ENCODE data around the gene OTUB2. TPM values are rescaled to one million over a fixed set of nuclear protein-coding genes. Genes with fewer than 3 reads are reported as not detected.

The OTUB2 gene
- total RNA-seq, 3 donors from 2014 or later, result 1.3 to 3.5 (median 1.4) TPM

DNA sequence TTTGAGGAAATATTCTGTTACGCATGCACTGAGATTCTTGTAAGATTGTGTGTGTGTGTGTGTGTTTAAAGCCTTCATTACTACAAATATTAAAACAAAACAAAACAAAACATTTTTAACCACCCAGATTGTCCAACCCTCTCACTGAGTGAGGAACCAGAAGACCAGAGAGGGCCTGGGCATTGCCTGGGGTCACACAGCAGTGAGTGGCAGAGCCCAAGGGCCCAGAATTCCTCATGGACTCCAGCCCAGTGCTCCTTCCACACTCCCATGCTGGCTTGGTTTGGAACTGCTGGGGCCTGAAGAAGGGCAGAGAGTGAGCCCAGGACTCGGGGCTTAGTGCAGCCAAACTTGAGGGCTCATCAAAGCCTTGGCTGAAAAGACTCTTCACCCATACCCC lies 1.6 kb upstream of the OTUB2 start:
- Histone ChIP-seq H3K36me3 (ENCODE audit: low read depth) (no peaks in the 10 kb centered on the region), H3K9me3 (no peaks in the 10 kb centered on the region), H3K4me3 (no peak overlapping the region), H3K4me1 (ENCODE audit: low read depth) (peaks cover 4% of the 10 kb centered on the region)
- no peak for ATAC-seq
- DNase-seq, result no peak
- TF ChIP-seq, protein P1, sequence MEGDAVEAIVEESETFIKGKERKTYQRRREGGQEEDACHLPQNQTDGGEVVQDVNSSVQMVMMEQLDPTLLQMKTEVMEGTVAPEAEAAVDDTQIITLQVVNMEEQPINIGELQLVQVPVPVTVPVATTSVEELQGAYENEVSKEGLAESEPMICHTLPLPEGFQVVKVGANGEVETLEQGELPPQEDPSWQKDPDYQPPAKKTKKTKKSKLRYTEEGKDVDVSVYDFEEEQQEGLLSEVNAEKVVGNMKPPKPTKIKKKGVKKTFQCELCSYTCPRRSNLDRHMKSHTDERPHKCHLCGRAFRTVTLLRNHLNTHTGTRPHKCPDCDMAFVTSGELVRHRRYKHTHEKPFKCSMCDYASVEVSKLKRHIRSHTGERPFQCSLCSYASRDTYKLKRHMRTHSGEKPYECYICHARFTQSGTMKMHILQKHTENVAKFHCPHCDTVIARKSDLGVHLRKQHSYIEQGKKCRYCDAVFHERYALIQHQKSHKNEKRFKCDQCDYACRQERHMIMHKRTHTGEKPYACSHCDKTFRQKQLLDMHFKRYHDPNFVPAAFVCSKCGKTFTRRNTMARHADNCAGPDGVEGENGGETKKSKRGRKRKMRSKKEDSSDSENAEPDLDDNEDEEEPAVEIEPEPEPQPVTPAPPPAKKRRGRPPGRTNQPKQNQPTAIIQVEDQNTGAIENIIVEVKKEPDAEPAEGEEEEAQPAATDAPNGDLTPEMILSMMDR (IDR thresholded peaks at IDR 0.05), result no peak
- intact Hi-C loops (cut with DNase I, micrococcal nuclease), result no loop called here

DNA sequence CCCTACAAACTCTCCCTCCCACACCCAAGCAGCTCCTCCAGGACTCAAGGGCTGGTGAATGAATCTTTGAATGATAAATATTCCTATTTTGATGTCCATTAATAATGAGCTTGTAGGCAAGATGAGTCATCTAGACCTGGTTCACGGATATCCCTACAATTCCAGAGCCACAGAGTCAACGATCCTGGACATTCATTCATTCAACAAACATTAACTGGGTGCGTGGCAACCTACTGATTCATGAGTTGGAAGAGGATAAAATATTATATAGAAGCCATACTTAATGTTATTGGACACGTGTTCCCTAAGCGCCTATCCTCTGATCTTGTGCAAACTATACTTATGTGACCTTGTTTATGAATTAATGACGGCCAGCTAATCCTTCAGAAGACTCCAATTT lies 420 bp upstream of the OTUB2 start:
- H3K4me1 ChIP-seq (ENCODE audit: low read depth), result peaks cover 4% of the 10 kb centered on the region
- H3K36me3 ChIP-seq (ENCODE audit: low read depth), result no peaks in the 10 kb centered on the region
- no peaks in the 10 kb centered on the region for H3K9me3 ChIP-seq
- intact Hi-C loops (cut with DNase I, micrococcal nuclease), result no loop called here
- TF ChIP-seq, protein P1 (IDR thresholded peaks at IDR 0.05), result no peak
- DNase-seq (no peak), ATAC-seq (no peak)
- peak overlapping the region; percentile 40 for H3K4me3 ChIP-seq

DNA sequence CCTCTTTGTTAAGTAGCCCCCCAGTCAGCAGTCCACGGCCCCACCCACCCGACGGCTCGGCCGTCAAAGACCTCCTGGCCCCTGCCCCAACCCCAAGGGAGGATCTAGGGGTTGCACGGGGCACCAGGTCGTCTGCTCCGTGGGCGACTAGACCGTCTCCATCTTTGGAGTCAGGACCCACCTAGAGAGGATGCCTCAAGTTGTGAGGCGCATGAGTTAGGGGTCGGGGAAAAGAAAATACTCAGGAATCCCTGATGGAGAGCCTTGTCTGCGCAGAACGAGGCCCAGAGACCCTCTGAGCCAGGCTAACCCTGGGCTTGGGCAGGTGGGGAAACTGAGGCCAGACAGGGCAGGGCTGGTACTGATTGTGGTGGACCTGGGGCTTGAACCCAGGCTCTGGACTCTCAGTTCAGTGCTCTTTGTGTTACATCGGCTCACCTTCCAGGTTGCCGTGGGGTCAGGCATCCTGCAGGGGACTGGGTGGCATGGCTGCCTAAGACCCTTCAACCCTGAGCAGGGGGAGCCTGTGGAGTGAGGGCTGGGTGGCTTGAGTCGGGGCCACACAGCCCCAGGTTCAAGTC lies 839 bp downstream of the OTUB2 start:
- ATAC-seq, result no peak
- intact Hi-C loops (cut with DNase I, micrococcal nuclease), result no loop called here

DNA sequence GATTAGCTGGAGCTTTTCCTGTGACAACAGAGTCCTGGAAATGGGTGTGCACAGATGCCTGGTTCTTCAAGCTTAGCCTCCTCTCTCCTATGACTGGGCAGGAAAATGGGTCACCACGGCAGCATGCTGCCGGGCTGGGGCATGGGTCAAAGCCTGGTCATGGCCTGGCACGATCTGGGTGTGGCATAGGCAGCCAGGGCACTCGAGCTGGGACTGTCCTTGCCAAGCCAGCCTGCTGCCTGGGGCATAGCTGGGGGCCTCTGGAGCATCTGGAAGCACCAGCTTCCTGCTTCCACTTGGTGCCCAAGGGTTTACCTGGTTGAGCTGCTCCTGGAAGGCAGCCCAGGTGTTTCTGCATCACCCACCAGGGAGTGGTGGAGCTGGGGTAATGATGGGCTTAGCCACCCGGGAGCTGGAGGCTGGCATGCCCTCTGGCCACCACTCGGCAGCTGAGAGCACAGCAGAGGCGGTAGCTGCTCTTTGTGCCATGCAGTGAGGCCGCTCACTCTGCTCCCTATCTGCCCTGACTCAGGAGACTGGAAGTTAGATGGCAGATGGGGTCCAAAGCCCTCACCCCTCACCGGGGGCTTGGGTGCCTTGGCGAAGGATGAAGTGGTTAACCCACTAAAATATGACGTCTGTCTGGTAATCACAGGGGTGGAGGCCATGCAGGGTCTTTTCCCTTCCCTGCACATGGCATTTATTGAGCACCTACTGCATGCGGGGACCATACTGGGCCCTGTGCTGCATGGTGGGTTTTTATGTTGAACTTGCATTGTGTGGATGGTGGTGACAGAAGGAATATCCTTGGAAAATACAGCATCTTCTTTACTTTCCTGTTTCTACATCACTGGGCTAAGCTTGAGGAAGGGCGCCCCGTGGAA lies 1.7 kb downstream of the OTUB2 start:
- peak; percentile 17 for ATAC-seq

More for the DNA sequence above, 839 bp downstream of the OTUB2 start:
- Histone ChIP-seq H3K36me3 (ENCODE audit: low read depth) (no peaks in the 10 kb centered on the region), H3K9me3 (no peaks in the 10 kb centered on the region), H3K4me1 (ENCODE audit: low read depth) (peaks cover 5% of the 10 kb centered on the region), H3K4me3 (no peak overlapping the region)
- DNase-seq, result no peak
- TF ChIP-seq, protein P1 (IDR thresholded peaks at IDR 0.05), result no peak

DNA sequence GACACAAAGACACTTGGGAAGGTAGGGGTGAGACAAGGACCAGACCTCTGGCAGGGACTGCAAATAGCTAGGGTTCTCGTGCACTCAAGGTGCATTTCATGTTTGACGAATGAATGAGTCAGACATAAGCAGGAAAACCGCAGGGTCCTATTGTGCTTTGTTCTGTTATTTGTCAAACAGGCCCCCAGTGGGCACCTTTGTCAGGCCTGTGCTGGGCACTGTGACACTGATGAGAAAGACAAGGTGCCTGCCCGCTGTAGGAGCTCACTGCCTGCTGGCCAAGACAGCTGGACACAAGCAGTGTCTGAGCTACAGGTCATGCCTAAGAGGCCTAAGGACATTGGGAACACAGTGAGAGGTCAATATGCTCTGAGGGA lies 2.3 kb downstream of the OTUB2 start:
- Histone ChIP-seq H3K36me3 (ENCODE audit: low read depth) (no peaks in the 10 kb centered on the region), H3K4me3 (no peak overlapping the region), H3K4me1 (ENCODE audit: low read depth) (peaks cover 7% of the 10 kb centered on the region), H3K9me3 (no peaks in the 10 kb centered on the region)
- no peak for DNase-seq
- intact Hi-C loops (cut with DNase I, micrococcal nuclease), result no loop called here
- ATAC-seq, result no peak
- TF ChIP-seq, protein P1 (IDR thresholded peaks at IDR 0.05), result no peak

More for the DNA sequence above, 1.7 kb downstream of the OTUB2 start:
- TF ChIP-seq, protein P1 (IDR thresholded peaks at IDR 0.05), result no peak
- intact Hi-C loops (cut with DNase I, micrococcal nuclease), result no loop called here
- peaks cover 7% of the 10 kb centered on the region for H3K4me1 ChIP-seq (ENCODE audit: low read depth)
- H3K9me3 ChIP-seq, result no peaks in the 10 kb centered on the region
- no peak overlapping the region for H3K4me3 ChIP-seq
- no peaks in the 10 kb centered on the region for H3K36me3 ChIP-seq (ENCODE audit: low read depth)
- DNase-seq, result no peak
